Pancreas (tissue), 10 donors: ENCODE results near the gene FDCSP. TPM values are rescaled to one million over a fixed set of nuclear protein-coding genes. Genes with fewer than 3 reads are reported as not detected.
A peak's percentile ranks its signal among the peaks of the same experiment; 100 is the strongest.
"Not testable (repeated sequence)": the region's sequence is repeated elsewhere in the genome, so short reads cannot be mapped to it uniquely, and the experiment has no call there.

Source experiments
- ATAC-seq, 4 donors: fragments of 200-7000 bp; cut with Tn5 transposase; one replicate each; pipeline versions ENCODE4 v1.8.0 to v1.9.1; 2020; ENCODE audit warnings: mild to moderate bottlenecking in 4 of 4, moderate library complexity in 4 of 4
- DNase-seq, 6 donors: peaks; one replicate each; pipeline ENCODE4 v3.0.0-alpha.2; 2020
- FAIRE-seq: peaks from 2 replicates; lab custom pipeline; 2012; peaks lifted over from hg19 to GRCh38; lab: Jason Lieb, UNC
- H3K27ac ChIP-seq, 4 donors: fragments of 200-600 bp; sonication (generic); 1 replicate in 3 of 4; 2 replicates in 1 of 4; pipeline versions ENCODE4 v1.5.0 to v1.8.0; 2020
- H3K27me3 ChIP-seq, 4 donors: fragments of 200-600 bp; one replicate each; pipeline ENCODE4 v1.8.0; 2021
- H3K36me3 ChIP-seq, 3 donors: fragments of 200-600 bp; sonication (generic) in 1 of 3; one replicate each; pipeline versions ENCODE4 v1.5.0 to v1.8.0; 2020 to 2021
- H3K4me1 ChIP-seq, 3 donors: fragments of 200-600 bp; one replicate each; pipeline ENCODE4 v1.8.0; 2021
- H3K4me3 ChIP-seq, 4 donors: fragments of 200-600 bp; sonication (generic) in 2 of 4; one replicate each; pipeline versions ENCODE4 v1.5.0 to v1.8.0; 2020 to 2021
- H3K9me3 ChIP-seq, 4 donors: fragments of 200-600 bp; one replicate each; pipeline ENCODE4 v1.8.0; 2021
- CTCF ChIP-seq, 4 donors: fragments of 200-600 bp; sonication (generic) in 3 of 4; IDR thresholded peaks; one replicate each; pipeline versions ENCODE4 v1.5.0 to v1.8.0; 2021; ENCODE audit warnings: antibody characterized with exemption in 4 of 4
- WGBS, 2 donors: extraction: QIAGEN DNeasy Blood & Tissue Kit; methylation state at CpG; one replicate each; pipeline ENCODE4 v1.1.7; 2013; 5-methylcytosine and 5-hydroxymethylcytosine counted together
- intact Hi-C, 3 donors: fragments of 100-400 bp; cut with DNase I; formaldehyde crosslinking; loops; one replicate each; pipeline versions ENCODE4 v1.11.1 to v1.14.2; 2022
- polyA plus RNA-seq, 2 donors: library from polyadenylated mRNA; stranded (reverse); fragments of 200-250 nt; gene quantifications; one replicate each; pipeline ENCODE4 v1.2.3, GENCODE V29; 2013
- total RNA-seq, 6 donors: library from RNA; stranded (reverse); fragmentation: NEBNext Ultra II Directional in 4 of 6; extraction: Animal tissue kit (Norgen Biotek cat#: 25700) in 4 of 6; gene quantifications; one replicate each; pipeline versions ENCODE4 v1.2.1 to v1.2.4, GENCODE V29; 2021 to 2023
- donor health status: healthy with polysubstance abuse.
- donor health status: DM: no; HTN: no; CAD: no; lungs with moderate emphysema.
- donor health status: DM: no; HTN: no; CAD: no.
- donor health status: control.
- donor health status: control.
- donor health status: Bipolar disorder and iron deficiency.
- donor health status: DM: yes; HTN: yes; CAD: no.
- donor health status: DM: no; HTN: no; CAD: no.
- donor health status: DM: no; HTN: no; CAD: no.
- donor health status: DM: yes; HTN: yes; CAD: no.

Gene FDCSP
- total and polyA plus RNA-seq, 8 donors, result 0.28 to 0.94 (median 0.61) TPM; not detected in 5

- Histone ChIP-seq H3K27me3 (no peaks in the 10 kb centered on the region), H3K4me1 (peaks cover 0 to 3% (median 0%) of the 10 kb centered on the region in 3 donors), H3K9me3 (no peaks in the 10 kb centered on the region), H3K36me3 (no peaks in the 10 kb centered on the region), H3K27ac (no peak overlapping the region), H3K4me3 (no peak overlapping the region)
- intact Hi-C loops, result no loop called here
- no peak for ATAC-seq
- 49 to 93% methylated on average over 1 of the region's 1 CpG for WGBS, 2 donors
- TF ChIP-seq CTCF (IDR thresholded peaks at IDR 0.05), result no peak
- peak; percentile 5 for FAIRE-seq
- DNase-seq, result no peak
These were observed 10.2 kb downstream of the FDCSP start for GRCh38 chr4:70236125-70236524.

- no peak for TF ChIP-seq CTCF (IDR thresholded peaks at IDR 0.05)
- no peak for FAIRE-seq
- ATAC-seq, result no peak
- Histone ChIP-seq H3K27me3 (no peaks in the 10 kb centered on the region), H3K27ac (no peak overlapping the region), H3K36me3 (no peaks in the 10 kb centered on the region), H3K4me3 (no peak overlapping the region), H3K4me1 (peaks cover 0 to 3% (median 0%) of the 10 kb centered on the region in 3 donors), H3K9me3 (no peaks in the 10 kb centered on the region)
- 53 to 65% methylated on average over 3 of the region's 3 CpGs for WGBS, 2 donors
- intact Hi-C loops, result no loop called here
- DNase-seq, result no peak
These were observed 13.4 kb downstream of the FDCSP start for GRCh38 chr4:70239131-70239883.

- DNase-seq (no peak), FAIRE-seq (no peak), ATAC-seq (peak in 3 of 4 donors; percentile 32 to 77 (median 49))
- Histone ChIP-seq H3K9me3 (no peaks in the 10 kb centered on the region), H3K27ac (no peak overlapping the region), H3K36me3 (no peaks in the 10 kb centered on the region), H3K4me3 (no peak overlapping the region), H3K4me1 (peaks cover 0 to 3% (median 0%) of the 10 kb centered on the region in 3 donors), H3K27me3 (no peaks in the 10 kb centered on the region)
- WGBS, 2 donors, result 54 to 59% methylated on average over 5 of the region's 5 CpGs
- TF ChIP-seq CTCF (IDR thresholded peaks at IDR 0.05), result no peak
- intact Hi-C loops, result no loop called here
These were observed 14.1 kb downstream of the FDCSP start for GRCh38 chr4:70239884-70240591.

GRCh38 chr4:70242297-70242696 lies 16.4 kb downstream of the FDCSP start, which contains the start of gene CSN3:
Gene CSN3, plus strand, starts transcription at chr4:70242597. Its CDS starts 2,223 bp downstream, at chr4:70244820.
- intact Hi-C loops, DNase-seq, H3K27ac ChIP-seq, FAIRE-seq, H3K9me3 ChIP-seq, H3K4me3 ChIP-seq, H3K27me3 ChIP-seq, H3K36me3 ChIP-seq, ATAC-seq, H3K4me1 ChIP-seq: not testable (repeated sequence)
- 85 to 91% methylated on average over 2 to 3 of the region's 3 CpGs for WGBS, 2 donors

GRCh38 chr4:70243091-70243490 lies 17.2 kb downstream of the FDCSP start:
- Histone ChIP-seq H3K27ac (no peak overlapping the region), H3K36me3 (no peaks in the 10 kb centered on the region), H3K4me1 (peaks cover 0 to 3% (median 0%) of the 10 kb centered on the region in 3 donors), H3K4me3 (no peak overlapping the region), H3K27me3 (no peaks in the 10 kb centered on the region), H3K9me3 (no peaks in the 10 kb centered on the region)
- no peak for TF ChIP-seq CTCF (IDR thresholded peaks at IDR 0.05)
- no peak for DNase-seq
- no peak for ATAC-seq
- FAIRE-seq, result no peak
- 77 to 90% methylated on average over 4 of the region's 4 CpGs for WGBS, 2 donors
- intact Hi-C loops, result no loop called here
